GM18517 (cell line): ENCODE measurements around the gene RTBDN.

Experiments
- ATAC-seq: cut with Tn5 transposase; IDR thresholded peaks from one replicate; pipeline ENCODE4 v1.9.1; 2021; ENCODE audit warnings: mild to moderate bottlenecking, moderate library complexity; ENCODE audit not compliant: unreplicated experiment

The RTBDN gene

DNA sequence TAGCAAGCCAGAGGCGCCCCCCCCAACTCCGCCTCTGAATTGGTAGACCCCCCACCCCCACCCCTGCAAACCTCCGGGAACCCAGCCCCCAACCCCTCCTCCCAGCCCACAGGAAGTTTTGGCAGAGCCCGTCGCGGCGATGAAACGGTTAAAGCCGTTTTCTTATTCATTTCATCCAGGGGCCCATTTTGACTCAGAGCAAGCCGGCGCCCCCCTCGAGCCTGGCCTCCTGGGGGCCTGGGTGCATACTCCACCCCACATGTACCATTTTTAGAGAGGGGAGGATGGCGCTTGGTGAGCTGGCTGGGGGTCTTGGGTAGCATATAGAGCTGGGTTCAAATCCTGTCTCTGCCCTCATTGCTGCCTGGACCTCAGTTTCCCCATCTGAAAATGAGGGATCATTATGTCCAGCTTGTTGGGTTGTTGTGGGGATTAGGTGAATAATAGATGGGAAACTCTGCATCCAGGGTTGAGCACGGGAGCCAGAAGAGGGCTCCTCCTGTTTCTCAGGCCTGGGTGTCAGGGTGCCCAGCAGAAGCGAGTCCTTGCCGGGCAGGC, 51.0 kb downstream of the RTBDN start:
- ATAC-seq = no peak

DNA sequence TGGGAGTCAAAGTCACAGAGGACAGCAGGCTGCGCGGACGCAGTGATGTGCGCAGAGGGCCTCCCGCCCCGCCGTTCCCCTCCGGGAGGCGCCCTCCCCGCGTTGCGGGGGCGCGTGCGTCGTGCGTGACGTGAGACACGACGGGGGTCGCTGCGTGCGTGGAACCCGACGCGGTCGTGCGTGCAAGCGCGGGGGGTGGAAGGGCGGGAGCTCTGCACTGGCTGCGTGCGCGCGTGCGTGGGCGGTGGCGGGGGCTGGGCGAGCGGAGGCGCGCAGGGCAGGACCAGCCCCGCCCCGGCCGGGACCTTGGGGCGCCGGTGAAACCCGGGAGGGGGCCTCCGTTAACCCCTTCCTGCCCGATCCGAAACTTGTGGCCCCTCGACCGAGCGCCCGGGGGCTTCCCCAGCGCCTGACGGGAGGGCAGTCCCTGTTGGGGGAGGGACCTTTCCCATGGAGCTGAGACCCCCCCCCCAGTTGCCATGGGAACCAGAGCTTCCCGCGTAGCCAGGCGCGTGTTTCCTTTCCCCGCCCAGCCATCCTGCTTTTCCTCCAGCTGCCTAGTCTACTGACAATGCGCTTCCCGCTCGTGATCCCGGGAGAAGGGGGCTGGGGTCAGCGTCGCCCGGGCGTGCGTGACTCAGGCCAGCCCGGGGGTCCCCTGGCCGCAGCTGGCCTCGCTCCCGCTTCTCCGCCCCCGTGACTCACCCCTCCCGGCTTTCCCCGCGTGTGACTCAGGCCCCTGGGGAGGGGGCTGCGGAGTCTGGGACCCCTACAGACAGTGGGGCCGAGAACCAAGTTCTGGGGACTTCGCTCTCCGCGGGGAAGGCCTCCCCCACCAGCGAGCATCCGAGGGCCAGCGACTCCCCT, 51.7 kb downstream of the RTBDN start:
- no peak for ATAC-seq

DNA sequence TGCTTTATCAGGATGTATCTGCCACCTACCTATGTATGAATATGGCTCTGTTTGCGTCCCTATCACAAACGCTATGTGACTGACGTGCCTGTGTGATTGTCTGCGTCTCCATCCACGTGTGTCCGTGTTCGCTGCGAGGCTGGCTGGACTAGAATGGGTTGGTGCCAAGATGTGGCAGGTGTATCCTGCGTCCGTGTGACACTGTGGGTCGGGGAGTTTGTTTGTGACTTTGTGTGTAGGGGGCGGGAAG, 52.3 kb downstream of the RTBDN start:
- no peak for ATAC-seq

DNA sequence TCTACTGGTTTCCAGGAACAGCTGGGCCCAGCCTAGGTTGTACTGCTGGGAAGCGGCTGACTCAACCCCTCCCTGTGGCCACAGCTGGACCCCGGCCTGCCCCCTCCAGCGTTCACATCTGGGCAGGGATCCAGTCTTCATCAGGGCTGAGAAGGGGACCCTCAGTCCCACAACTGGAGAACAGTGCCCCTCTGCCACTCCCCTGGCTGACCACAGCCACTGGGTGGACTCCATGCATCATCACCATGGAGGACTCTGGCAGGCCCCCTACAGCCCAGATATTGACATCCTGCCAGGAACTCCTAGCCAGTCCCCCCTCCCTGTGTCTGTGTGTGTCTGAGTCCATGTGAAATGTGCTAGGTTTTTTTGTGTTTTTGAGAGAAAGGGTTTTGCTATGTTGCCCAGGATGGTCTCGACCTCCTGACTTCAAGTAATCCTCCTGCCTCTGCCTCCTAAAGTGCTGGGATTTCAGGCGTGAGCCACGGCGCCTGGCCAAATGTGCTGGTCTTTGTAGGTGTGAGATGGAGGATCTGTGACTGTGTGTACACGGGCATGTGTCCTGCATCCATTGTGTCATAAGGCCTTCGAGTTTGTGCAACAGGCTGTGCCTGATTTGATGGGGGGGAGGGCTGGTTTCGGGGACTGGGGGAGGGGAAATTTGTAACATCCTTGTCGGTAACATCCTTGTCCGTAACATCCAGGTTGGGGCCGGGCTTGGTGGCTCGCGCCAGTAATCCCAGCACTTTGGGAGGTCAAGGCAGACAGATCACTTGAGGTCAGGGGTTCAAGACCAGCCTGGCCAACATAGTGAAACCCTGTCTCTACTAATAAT, 55.0 kb downstream of the RTBDN start:
- no peak for ATAC-seq

DNA sequence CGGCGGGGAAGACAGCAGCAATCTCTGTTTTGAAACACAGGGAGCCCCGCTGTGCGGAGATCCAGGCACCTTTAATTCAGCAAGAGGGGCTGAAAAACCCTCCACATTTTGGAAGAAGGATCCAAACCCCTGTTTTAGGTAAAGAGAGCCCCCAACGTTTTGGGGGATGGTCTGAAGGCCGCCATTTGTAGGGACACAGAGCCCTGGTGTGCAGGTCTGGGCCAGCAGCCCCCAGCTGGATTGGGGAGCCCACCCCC, 55.5 kb downstream of the RTBDN start:
- ATAC-seq = no peak

DNA sequence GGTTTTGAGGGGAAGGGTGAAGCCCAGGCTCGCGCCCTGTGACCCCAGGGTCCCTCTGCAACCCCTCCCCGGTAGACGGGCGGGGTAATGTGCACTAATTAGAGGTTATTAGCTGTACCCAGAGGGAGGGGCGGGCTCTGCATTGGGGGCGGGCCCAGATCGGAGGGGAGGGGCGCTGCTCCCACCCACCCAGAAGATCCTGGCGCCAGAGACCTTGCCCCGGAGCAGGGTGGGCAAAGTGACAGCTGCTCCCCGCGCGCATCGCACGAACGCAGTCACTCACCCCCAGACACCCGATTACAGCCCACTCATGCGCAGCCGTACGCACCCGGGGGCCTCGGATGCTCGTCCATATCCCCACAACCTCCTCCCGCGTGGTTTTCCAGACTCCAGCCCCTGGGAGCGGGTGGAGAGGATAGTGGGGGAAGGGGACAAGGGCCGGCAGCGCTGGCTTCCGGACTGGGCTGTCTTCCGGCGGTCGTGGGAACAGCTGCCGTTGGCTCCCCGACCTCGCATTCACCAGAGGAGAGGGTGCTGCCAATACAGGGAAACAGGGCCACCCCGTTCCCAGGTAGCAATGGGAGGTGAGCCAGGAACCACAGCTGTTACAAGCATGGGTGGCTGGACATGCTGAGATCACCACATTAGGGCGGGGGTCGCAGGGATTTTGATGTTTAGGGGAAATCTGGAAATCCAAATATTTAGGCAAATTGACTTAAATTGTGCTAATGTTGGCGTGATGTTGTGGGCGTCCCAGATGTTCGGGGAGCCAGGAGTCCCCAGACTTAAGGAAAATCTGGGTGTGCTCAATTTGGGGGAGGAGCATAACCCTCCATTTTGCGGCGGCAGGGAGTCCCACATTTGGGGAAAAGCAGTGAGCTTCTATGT, 56.1 kb downstream of the RTBDN start:
- ATAC-seq = no peak

DNA sequence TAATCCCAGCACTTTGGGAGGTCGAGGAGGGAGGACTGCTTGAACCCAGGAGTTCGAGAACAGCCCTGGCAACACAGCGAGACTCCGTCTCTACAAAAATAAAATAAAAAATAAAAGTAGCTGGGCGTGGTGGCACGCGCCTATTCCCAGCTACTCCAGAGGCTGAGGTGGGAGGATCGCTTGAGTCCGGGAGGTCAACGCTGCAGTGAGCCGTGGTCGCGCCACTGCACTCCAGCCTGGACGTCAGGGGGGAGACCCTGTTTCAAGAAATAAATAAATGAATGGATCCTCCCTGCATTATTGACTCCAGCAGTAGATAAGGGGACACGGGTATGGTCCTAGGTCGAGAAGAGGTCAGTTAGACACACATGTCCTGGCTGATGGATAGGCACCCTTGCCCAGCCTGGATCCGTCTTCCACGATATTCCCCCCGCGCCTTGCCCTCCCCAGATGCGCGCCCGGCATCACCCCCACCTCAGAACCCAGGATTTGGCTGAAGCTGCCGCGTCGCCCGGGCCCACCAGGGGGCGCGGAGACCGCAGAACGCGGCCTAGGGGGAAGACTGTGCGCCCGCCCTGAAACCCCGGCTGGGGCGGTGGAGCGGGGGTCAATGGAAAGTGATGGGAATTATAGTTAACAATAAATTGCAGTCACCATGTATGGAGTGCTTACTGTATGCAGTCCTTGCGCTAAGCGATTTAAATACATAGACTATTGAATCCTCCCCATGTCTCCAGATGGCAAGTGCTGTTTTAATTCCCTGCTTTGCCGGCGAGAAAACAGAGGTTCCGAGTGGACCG, 57.0 kb downstream of the RTBDN start:
- no peak for ATAC-seq
